Measurements from ENCODE around the gene CDH12.

CDH12 gene

DNA sequence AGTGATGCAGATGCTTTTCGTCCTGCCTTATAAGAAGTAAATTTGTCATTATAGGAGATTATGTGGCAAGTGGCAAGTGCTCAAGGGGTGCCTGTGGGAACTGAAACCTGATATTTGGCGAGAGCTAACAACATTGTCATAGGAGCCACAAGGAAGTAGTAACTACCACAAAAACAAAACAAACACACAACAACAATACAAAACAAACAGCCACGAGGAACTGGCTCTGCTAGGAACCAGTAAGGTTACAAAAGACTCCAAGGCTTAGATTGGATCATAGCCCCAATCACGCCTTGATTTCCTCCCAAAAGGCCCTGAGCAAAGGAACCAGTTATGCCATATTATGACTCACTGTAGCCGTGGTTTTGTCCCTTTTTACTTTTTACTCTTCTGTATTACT lies 1045.2 kb downstream of the CDH12 start:
- DNase-seq = no peak

DNA sequence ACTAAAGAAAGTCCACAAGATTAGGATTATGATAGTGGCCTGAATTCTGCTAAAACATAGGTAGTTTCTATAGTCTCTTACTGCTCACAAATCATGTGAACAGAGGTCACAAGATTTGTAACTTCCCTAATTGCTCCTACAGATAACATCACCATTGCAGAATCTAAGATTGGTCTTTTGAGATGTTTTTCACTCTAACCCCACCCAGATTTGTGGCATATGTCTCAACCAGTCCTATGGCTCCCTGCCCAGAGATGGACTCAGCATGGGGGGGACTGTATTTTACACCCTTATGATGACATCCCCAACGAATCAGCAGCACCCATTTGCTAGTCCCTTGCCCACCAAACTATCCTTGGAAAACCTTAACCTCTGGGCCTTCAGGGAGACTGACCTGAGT lies 1046.2 kb downstream of the CDH12 start:
- no peak for DNase-seq

DNA sequence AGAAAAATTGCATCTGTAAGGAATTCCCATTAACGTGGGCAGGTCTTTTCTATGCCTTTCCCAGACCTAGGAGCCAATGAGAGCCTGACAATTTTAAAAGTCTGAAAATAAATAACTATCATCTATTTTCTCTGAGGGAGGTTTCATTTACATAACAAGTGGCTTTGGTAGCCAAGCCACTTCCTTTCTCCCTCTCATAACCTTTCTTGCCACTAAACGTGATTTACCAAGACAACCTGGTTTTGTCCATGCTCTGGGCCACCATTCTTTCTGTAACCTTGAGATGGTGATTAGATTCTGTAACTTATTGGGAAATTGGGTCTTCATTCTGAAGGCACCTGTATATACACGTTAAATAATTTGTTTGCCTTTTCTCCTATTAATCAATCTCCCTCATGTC lies 1046.9 kb downstream of the CDH12 start:
- no peak for DNase-seq

DNA sequence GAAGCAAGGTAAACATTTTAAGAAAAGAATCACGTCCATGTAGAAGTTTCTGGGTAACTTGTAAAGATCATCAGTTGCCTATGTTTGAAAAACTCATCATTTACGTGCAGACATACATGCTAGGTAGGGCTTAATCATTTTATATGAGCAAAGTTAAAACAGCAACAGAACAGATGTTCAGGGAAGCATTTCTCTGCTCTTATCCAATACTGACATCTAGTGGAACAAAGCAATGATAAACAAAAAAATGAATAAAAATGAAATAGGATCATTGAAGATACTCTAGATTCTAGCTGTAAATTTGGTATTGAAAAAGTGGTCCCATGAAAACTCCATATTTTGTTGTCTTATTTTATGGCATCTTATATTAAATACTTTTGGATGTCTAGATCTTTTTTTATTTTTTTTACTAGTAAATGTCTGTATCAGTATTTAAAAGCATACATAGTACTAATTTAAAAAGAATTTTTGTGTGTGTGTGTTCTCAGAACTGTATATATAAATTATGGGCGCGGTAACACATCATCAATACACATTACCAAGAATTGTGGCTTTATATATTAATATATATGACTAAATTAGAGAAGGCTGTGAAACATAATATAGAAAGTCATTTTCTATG lies 1050.2 kb downstream of the CDH12 start:
- DNase-seq = no peak

DNA sequence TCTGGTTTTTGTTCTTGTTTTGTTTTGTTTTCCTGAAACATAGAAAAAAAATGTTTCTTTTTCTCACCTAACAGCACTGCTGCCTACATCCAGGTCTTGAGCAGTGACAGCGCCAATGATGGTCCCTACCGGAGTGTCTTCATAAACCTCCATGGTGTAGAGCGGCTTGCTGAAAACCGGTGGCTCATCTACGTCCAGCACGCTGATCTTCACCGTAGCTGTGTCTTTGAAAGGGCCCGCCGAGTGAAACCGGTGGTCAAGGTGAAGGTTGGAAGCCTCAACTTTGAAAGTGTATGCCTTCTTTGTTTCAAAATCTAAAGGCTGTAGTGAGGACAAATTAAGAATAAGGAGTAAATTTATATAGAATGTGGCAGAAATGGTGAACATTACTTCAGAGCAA lies 1051.0 kb downstream of the CDH12 start:
- DNase-seq = no peak

DNA sequence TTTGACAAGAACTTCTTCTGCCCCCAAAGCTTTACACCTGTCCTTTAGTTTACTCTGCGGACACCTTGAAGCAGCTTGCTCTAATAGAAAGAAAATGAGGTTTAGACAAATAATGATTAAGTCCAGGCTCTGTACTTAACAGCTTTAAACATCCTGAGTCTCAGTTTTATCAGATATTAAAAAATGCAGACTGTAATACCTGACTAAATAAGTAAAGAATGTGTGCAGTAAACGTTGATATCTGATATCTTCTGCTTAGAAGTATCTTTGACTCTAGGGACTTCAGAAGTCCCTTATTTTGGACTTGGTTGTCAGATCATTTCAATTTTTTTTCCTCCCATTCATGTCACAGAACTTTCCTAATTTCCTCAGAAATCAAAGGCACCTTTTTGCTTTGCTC lies 1060.4 kb downstream of the CDH12 start:
- DNase-seq = no peak

DNA sequence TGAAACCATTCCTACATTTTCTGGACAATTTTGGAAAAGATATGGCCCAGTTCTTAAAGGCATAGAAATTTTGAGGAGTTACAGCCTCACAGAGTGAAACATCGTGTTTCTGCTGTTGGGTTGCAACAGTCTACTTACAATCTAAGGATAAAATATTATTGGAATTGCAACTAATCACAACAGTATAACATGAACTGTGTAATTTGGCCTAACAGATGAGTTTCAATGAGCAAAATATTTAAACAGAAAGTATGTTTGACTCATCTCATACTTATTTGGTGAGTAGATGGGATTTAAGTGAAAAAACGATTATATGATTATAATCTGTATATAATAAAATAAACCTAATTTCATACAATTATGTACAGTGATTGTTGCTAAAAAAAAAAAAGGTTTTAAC lies 1061.8 kb downstream of the CDH12 start:
- no peak for DNase-seq

DNA sequence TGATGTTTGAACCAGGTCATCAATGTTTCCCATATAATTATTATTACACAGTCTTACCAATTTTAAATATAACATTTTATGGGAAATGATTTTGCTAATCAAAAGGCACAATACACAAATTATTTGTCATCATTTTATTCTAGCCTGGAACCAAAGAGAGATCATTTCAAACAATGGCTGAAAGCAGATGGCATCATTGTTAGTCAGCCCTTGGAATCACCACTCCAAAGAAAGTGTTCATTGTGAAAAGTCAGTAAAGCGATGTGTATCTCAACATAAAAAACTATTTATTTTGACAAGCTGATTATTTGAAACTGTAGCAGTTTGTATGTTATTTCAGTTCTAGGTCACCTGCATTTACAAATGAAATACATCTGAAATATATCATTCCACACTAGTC lies 1068.7 kb downstream of the CDH12 start:
- no peak for DNase-seq

DNA sequence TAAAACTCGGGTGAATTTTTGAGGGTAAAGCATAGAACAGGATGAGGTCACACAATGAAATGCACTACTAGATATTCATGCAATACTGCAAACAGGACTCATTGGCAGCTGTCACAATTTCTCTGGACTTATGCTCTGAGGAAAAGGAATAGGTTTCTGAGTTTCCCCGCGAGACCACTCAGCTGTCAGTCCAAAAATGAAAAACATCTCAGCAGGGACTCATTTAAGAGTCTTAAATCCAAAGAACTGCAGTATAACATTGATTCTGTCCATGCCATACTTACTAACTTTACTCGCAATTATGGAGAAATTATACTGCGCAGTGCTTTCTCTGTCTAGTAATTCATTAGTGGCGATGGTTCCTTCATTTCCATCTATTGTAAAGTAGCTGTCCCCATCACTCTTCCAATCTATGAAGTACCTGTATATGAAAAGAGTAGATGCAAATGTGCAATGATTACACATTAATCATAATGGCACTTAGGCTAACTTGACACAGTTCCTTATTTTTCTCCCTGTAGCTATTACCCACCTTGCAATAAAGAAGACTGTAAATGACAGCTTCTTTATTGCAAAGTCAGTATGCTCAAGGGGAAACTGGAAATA lies 1070.0 kb downstream of the CDH12 start:
- no peak for DNase-seq

DNA sequence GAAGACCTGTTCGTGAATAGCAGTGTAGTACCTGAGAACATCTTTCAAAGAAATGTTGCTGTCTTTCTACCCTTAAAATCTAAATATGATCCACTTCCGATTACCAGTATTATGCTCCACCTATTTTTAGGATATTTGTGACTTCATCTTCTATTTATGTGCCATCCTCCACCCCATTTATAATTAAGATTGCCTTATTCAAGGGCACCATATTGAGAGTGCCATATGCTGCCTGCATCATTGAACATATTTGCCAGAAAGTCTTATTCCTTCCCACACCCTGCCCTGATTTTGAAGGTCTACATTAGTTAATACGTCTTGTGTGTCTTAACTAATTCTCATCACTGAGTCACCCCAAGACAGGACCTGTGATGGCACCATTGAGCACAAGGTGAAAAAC lies 1076.7 kb downstream of the CDH12 start:
- DNase-seq = no peak

DNA sequence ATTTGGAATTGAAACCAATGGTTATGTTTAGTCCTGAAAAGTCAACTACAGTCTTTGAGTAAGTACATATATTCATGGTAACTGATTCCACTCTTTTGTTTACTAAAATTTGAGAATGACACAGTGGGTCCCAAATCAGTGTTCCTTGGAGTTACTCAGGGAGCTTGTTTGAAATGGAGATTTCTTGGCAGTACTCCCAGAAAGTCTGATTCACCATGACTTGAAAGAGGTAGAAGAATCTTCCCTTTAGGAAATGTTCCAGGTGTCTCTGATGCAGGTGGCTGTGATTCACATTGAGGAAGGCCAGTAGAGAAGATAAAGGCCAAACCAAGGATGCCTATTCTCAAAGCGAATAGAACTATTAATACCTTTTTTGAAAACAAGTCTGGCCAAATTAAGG lies 1078.3 kb downstream of the CDH12 start:
- no peak for DNase-seq

DNA sequence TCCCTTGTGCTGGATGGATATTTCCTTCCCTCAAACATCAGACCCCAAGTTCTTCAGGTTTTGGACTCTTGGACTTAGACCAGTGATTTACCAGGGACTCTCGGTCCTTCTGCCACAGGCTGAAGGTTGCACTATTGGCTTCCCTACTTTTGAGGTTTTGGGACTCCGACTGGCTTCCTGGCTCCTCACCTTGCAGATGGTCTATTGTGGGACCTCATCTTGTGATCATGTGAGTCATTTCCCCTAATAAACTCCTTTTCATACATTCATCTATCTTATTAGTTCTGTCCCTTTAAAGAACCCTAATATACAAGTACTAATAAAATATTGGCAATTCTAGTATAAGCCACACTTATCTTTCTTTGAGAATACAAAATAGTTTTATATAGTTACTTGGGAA lies 1078.9 kb downstream of the CDH12 start:
- DNase-seq = no peak

DNA sequence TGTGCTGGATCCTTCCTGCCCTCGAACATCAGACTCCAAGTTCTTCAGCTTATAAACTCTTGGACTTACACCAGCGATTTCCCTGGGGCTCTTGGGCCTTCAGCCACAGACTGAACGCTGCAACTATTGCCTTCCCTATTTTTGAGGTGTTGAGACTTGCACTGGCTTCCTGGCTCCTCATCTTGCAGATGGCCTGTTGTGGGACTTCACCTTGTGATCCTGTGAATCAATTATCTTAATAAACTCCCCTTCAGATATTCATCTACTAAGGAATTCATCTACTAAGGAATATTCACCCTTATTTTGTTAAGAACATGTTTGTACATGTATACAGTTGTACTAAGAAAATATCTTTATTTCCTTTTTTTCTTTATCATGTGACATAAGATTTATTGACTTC lies 1079.7 kb downstream of the CDH12 start:
- no peak for DNase-seq

DNA sequence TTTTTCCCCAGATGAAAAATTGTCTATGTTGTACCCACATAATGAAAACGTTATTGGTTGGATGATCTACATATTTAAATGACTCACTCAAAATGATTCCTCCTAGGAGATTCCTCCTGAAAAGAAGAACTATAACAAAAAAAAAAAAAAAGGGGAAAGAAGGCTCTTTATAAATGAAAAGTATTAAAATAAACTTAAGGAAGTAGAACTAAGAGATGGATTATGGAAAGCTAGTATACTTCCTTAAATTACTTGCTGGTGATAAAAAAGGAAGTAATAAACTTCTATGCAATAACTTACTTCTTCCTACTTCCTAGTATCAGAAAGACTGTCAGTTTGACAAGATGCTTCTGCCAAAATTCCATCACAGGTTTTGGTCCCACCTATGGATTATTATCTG lies 1087.7 kb downstream of the CDH12 start:
- DNase-seq = no peak

DNA sequence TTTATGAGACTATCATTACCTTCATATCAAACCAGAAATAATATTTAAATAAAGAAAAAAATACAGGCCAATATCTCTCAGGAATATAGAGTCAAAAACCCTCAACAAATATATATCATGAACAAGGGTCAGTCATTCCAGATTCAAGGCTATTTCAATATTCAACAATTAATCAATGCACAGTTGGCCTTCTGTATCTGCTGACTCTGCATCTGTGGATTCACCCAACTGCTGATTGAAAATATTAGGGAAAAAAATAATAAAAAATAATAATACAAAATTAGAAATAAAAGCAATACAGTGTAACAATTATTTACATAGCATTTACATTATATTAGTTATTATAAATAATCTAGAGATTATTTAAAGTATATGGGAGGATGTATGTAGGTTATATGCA lies 1114.0 kb downstream of the CDH12 start:
- no peak for DNase-seq

DNA sequence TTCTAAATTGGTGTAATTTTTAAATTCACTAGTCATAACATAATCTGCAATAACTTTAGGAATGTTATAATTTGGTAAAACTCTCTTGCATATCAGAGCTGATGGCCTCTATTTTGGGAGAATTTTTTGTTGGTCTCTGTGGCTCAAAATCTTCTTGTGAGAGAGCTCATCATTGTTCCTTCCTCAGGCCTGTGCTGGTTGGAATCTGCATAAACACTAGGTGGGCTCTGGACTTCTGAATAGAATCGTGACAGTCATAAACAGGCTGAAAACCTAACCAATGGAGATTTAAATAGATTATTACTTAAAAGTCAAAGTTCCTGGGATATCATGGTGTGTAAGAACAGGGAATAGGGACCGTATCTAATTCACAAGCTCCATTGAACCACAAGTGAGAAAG lies 1129.6 kb downstream of the CDH12 start:
- no peak for DNase-seq

DNA sequence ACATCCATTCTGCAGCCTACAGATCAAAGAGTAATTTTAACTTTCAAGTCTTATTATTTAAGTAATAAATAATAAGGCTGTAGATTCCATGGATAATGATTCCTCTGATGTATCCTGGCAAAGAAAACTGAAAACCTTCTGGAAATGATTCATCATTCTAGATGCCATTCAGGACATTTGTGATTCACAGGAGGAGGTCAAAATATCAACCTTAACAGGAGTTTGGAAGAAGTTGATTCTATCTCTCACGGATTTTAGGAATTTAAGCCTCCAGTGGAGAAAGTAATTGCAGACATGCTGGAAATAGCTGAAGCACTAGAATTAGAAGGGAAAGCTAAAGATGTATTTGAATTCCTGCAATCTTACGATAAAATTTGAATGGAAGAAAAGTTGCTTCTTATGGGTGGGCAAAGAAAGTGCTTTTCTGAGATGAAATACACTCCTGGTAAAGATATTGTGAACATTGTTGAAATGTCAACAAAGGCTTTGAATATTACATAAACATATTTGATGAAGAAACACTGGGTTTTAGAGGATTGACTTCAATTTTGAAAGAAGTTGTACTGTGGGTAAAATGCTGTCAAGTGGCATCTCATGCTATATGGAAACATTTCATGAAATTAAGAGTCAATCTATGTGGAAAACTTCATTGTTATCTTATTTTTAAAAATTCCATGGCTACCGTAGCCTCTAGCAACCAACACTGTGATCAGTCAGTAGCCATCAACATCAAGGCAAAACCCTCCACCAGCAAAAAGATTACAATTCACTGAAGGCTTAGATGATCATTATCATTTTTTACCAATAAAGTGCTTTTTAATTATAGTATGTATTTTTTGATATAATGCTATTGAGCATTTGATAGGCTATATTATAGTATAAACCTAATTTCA lies 1141.0 kb downstream of the CDH12 start:
- DNase-seq = peak; percentile 7

DNA sequence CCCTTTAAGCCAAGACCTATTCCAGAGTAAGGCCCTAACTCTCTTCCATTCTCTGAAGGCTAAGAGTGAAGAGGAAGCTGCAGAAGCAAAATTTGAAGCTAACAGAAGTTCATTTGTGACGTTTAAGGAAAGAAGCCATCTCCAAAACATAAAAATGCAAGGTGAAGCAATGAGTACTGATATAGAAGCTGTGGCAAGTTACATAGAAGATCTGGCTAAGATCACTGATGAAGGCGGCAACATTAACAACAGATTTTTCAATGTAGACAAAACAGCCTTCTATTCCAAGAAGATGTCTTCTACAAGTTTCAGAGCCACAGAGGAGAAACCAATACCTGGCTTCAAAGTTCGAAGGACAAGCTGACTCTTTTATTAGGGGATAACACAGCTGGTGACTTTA lies 1143.4 kb downstream of the CDH12 start:
- DNase-seq = no peak

DNA sequence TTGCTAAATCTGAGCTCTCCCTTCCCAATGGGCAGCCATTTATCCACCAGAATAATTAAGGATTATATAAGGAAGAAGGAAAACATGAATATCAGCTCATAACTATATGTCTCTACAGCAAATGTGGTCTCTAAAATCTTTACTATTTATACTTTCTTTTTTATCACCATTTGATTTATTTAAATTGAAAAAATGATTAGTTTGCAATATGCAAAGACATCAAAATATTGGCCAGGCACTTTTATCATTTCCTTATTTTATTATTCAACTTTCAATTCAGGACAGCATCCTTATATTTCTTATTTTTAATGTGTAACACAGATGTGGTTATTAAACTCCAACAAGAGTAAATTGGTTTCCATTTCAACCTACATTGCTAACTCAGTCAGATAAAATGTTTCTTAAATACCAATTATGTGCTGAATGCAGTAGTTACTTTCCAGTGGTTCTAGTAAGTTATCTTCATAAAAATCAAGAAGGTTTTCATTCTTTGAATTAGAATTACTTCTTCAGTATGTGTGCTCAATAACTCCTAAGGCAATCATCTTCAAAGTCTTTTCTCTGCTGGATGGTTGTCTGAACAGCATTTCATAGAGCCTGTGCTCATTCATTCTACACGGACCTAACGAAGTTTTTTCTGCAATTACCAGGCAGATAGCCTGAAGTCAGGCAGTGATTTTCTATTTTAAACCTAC lies 1148.0 kb downstream of the CDH12 start:
- DNase-seq = no peak

DNA sequence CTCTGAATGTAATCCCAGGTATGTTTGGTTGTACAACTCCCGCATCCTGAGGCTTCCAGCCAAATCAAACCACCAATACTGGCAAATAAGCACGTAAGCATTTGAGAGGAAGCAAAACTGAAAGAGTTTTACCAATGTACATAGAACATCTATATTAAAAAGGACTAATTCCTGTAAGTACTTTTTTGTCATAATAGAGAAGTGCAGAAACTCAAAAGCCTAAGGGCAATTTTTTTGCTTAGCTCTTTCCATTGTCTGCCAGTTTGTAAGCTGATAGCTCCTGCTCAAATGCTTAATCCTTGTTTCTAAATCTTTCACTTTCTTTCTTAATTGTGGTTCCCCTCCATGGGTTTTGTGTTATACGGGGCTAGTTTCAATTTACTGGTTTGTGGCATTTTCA lies 1151.8 kb downstream of the CDH12 start:
- no peak for DNase-seq

Data from amniotic stem cell (primary cell).